IMR-90 (cell line): Measurements from ENCODE around the gene INSYN1. TPM values are rescaled to one million over a fixed set of nuclear protein-coding genes. Genes with fewer than 3 reads are reported as not detected.
A peak's percentile ranks its signal among the peaks of the same experiment; 100 is the strongest.

Experiments used
- ATAC-seq: fragments of 200-7000 bp; cut with Tn5 transposase; 2 replicates; pipeline ENCODE4 v1.9.1; 2020; ENCODE audit warnings: low read depth, mild to moderate bottlenecking, moderate library complexity
- BruUV-seq: library from RNA; stranded (reverse); fragments of 400-500 nt; replicated peaks from 2 replicates; lab custom pipeline; 2021; lab: Mats Ljungman, UMichigan
- CTCF ChIA-PET: fragments of 300-600 bp; formaldehyde crosslinking; extraction: SDS; loops from one replicate; lab custom pipeline; 2021; ENCODE audit warnings: antibody characterized with exemption; lab: Yijun Ruan, JAX
- POLR2A ChIA-PET: fragments of 300-600 bp; sonication (Branson Sonifier 250); formaldehyde crosslinking; loops from one replicate; lab custom pipeline; 2022; ENCODE audit warnings: antibody characterized with exemption; ENCODE audit not compliant: unreplicated experiment; lab: Charles Lee
- DNase-seq: peaks from one replicate; pipeline ENCODE4 v3.0.0; 2013
- H2AFZ ChIP-seq: replicated peaks from 2 replicates; pipeline ENCODE3; 2013; ENCODE audit warnings: low read length, mild to moderate bottlenecking; ENCODE audit not compliant: poor library complexity
- H2AK5ac ChIP-seq: 2 replicates; pipeline ENCODE4 v1.6.1; 2013; ENCODE audit warnings: low read depth, low read length, inconsistent platforms
- H2AK9ac ChIP-seq: replicated peaks from 2 replicates; pipeline ENCODE3; 2013; ENCODE audit warnings: mild to moderate bottlenecking, low read depth, low read length, moderate library complexity; ENCODE audit not compliant: poor library complexity
- H2BK120ac ChIP-seq: 2 replicates; pipeline ENCODE4 v1.6.1; 2013; ENCODE audit warnings: low read depth, low read length, inconsistent platforms
- H2BK15ac ChIP-seq: 3 replicates; pipeline ENCODE4 v1.6.1; 2013; ENCODE audit warnings: low read depth, low read length, inconsistent platforms
- H2BK20ac ChIP-seq: 2 replicates; pipeline ENCODE4 v1.6.1; 2013; ENCODE audit warnings: low read depth, mild to moderate bottlenecking, inconsistent platforms, low read length, moderate library complexity
- H2BK5ac ChIP-seq: 2 replicates; pipeline ENCODE4 v1.6.1; 2013; ENCODE audit warnings: mild to moderate bottlenecking, low read depth, low read length, inconsistent platforms; ENCODE audit not compliant: poor library complexity, severe bottlenecking
- H3K14ac ChIP-seq: replicated peaks from 2 replicates; pipeline ENCODE4 v1.6.1; 2013; ENCODE audit warnings: low read depth, low read length, inconsistent platforms
- H3K18ac ChIP-seq: 2 replicates; pipeline ENCODE4 v1.6.1; 2013; ENCODE audit warnings: low read depth, low read length, control low read depth
- H3K23ac ChIP-seq: 2 replicates; pipeline ENCODE4 v1.6.1; 2013; ENCODE audit warnings: low read depth, low read length, inconsistent platforms
- H3K27ac ChIP-seq: 2 replicates; pipeline ENCODE4 v1.5.1; 2013; ENCODE audit warnings: mild to moderate bottlenecking, control low read depth, low read length; ENCODE audit not compliant: insufficient read depth
- H3K27me3 ChIP-seq: 2 replicates; pipeline ENCODE4 v1.6.1; 2013; ENCODE audit warnings: low read length; ENCODE audit not compliant: control insufficient read depth, insufficient read depth
- H3K36me3 ChIP-seq: 2 replicates; pipeline ENCODE4 v1.6.1; 2013; ENCODE audit warnings: low read length, mixed read lengths; ENCODE audit not compliant: control insufficient read depth, insufficient read depth
- H3K4ac ChIP-seq: 2 replicates; pipeline ENCODE4 v1.6.1; 2013; ENCODE audit warnings: low read depth, low read length, inconsistent platforms
- H3K4me1 ChIP-seq: 2 replicates; pipeline ENCODE4 v1.6.1; 2013; ENCODE audit warnings: low read length, mixed read lengths; ENCODE audit not compliant: control insufficient read depth, insufficient read depth
- H3K4me2 ChIP-seq: 2 replicates; pipeline ENCODE4 v1.6.1; 2013; ENCODE audit warnings: low read depth, mild to moderate bottlenecking, control low read depth, low read length, moderate library complexity
- H3K4me3 ChIP-seq: 2 replicates; pipeline ENCODE4 v1.5.1; 2013; ENCODE audit warnings: low read depth, mild to moderate bottlenecking, control low read depth, low read length, moderate library complexity; ENCODE audit not compliant: insufficient read depth
- H3K56ac ChIP-seq: 2 replicates; pipeline ENCODE4 v1.6.1; 2013; ENCODE audit warnings: low read length, inconsistent platforms; ENCODE audit not compliant: insufficient read depth; ENCODE audit errors: extremely low read depth
- H3K79me1 ChIP-seq, 2 experiments: 2 replicates each; pipeline ENCODE4 v1.6.1; 2013; ENCODE audit warnings: low read length in 2 of 2, inconsistent platforms in 1 of 2, low read depth in 1 of 2
- H3K9ac ChIP-seq: 2 replicates; pipeline ENCODE4 v1.6.1; 2013; ENCODE audit warnings: low read depth, low read length, control low read depth
- H3K9me1 ChIP-seq: 2 replicates; pipeline ENCODE4 v1.6.1; 2013; ENCODE audit warnings: low read length, inconsistent platforms; ENCODE audit not compliant: insufficient read depth
- H3K9me3 ChIP-seq: 2 replicates; pipeline ENCODE4 v1.6.1; 2013; ENCODE audit warnings: low read length; ENCODE audit not compliant: control insufficient read depth, insufficient read depth
- H4K20me1 ChIP-seq: 2 replicates; pipeline ENCODE4 v1.6.1; 2013; ENCODE audit warnings: low read length, inconsistent platforms; ENCODE audit not compliant: insufficient read depth
- H4K5ac ChIP-seq: 2 replicates; pipeline ENCODE4 v1.6.1; 2013; ENCODE audit warnings: mild to moderate bottlenecking, low read depth, low read length, control low read depth
- H4K8ac ChIP-seq, 2 experiments: 2 replicates each; pipeline ENCODE4 v1.6.1; 2013; ENCODE audit warnings: low read depth in 2 of 2, low read length in 2 of 2, control low read depth in 1 of 2, inconsistent platforms in 1 of 2
- H4K91ac ChIP-seq: 2 replicates; pipeline ENCODE4 v1.6.1; 2013; ENCODE audit warnings: low read depth, low read length, inconsistent platforms; ENCODE audit not compliant: insufficient read depth
- BHLHE40 ChIP-seq: fragments of 150-350 bp; IDR thresholded peaks from 2 replicates; pipeline ENCODE4 v1.6.1; 2016; ENCODE audit warnings: mild to moderate bottlenecking, low read depth, low read length
- CEBPB ChIP-seq: IDR thresholded peaks from 2 replicates; pipeline ENCODE4 v1.6.1; 2012; ENCODE audit warnings: low read depth, low read length, improper control_type of control experiment
- CHD1 ChIP-seq: IDR thresholded peaks from 2 replicates; pipeline ENCODE4 v1.6.1; 2012; ENCODE audit warnings: low read depth, low read length, improper control_type of control experiment
- FOS ChIP-seq: fragments of 150-350 bp; IDR thresholded peaks from 2 replicates; pipeline ENCODE4 v1.6.1; 2016; ENCODE audit warnings: low read depth, low read length
- MAFK ChIP-seq: IDR thresholded peaks from 2 replicates; pipeline ENCODE4 v1.6.1; 2012; ENCODE audit warnings: low read depth, low read length, improper control_type of control experiment
- NFE2L2 ChIP-seq: fragments of 150-350 bp; IDR thresholded peaks from 2 replicates; pipeline ENCODE4 v1.6.1; 2016; ENCODE audit warnings: low read depth, mild to moderate bottlenecking, low read length
- POLR2A ChIP-seq: IDR thresholded peaks from 2 replicates; pipeline ENCODE4 v1.6.1; 2012; ENCODE audit warnings: mild to moderate bottlenecking, low read depth, low read length
- RAD21 ChIP-seq: IDR thresholded peaks from 2 replicates; pipeline ENCODE4 v1.6.1; 2012; ENCODE audit warnings: low read length, improper control_type of control experiment
- RCOR1 ChIP-seq: IDR thresholded peaks from 2 replicates; pipeline ENCODE4 v1.6.1; 2012; ENCODE audit warnings: mild to moderate bottlenecking, low read length, improper control_type of control experiment; ENCODE audit not compliant: insufficient replicate concordance
- SMC3 ChIP-seq: fragments of 150-350 bp; IDR thresholded peaks from 2 replicates; pipeline ENCODE4 v1.6.1; 2016; ENCODE audit warnings: low read depth, mild to moderate bottlenecking, antibody characterized with exemption, low read length, moderate library complexity
- WGBS, 2 experiments: methylation state at CpG; one replicate each; pipeline versions ENCODE4 v1.1.5 to v1.1.7; 2013; ENCODE audit warnings: missing lambda C conversion rate in 2 of 2; ENCODE audit not compliant: insufficient read length in 1 of 2; ENCODE audit errors: extremely low coverage in 2 of 2; 5-methylcytosine and 5-hydroxymethylcytosine counted together
- dilution Hi-C: fragments of 300-500 bp; cut with HindIII; formaldehyde crosslinking; loops from one replicate; pipeline ENCODE4 v1.14.3; 2018; ENCODE audit warnings: low sequenced_read_pairs; ENCODE audit not compliant: unreplicated experiment
- in situ Hi-C: fragments of 300-500 bp; cut with MboI; formaldehyde crosslinking; loops from 3 replicates; pipeline ENCODE4 v1.14.3; 2019; ENCODE audit warnings: low sequenced_read_pairs, inconsistent platforms, mixed read lengths
- intact Hi-C: fragments of 100-400 bp; cut with micrococcal nuclease; formaldehyde crosslinking; loops from 2 replicates; pipeline ENCODE4 v1.10.0; 2022
- polyA plus RNA-seq, 3 experiments: library from polyadenylated mRNA; depleted of rRNA; stranded (reverse); fragments of >200 nt; gene quantifications; 2 replicates each; pipeline ENCODE4 v1.2.3, GENCODE V29; 2012; ENCODE audit warnings: low replicate concordance in 1 of 3
- total RNA-seq: library from RNA; depleted of rRNA; stranded (reverse); fragments of >200 nt; gene quantifications from 2 replicates; pipeline ENCODE4 v1.2.3, GENCODE V29; 2012
- TF ChIP-seq, protein P1 (sequence below): conservative IDR thresholded peaks from 2 replicates; pipeline ENCODE4 v1.5.1; 2012; ENCODE audit warnings: mild to moderate bottlenecking, low read depth, low read length, improper control_type of control experiment
- TF ChIP-seq, protein P2 (sequence below): fragments of 150-350 bp; IDR thresholded peaks from 2 replicates; pipeline ENCODE4 v1.6.1; 2016; ENCODE audit warnings: low read depth, mild to moderate bottlenecking, low read length, moderate library complexity, borderline replicate concordance
- TF ChIP-seq, protein P3 (sequence below): fragments of 150-350 bp; IDR thresholded peaks from 2 replicates; pipeline ENCODE4 v1.6.1; 2017; ENCODE audit warnings: mild to moderate bottlenecking, antibody characterized with exemption, low read length, low read depth

The INSYN1 gene
- total and polyA plus RNA-seq, 2 of the 4 experiments (the other 2 are of a cell fraction) = 0.18 to 0.34 TPM

DNA sequence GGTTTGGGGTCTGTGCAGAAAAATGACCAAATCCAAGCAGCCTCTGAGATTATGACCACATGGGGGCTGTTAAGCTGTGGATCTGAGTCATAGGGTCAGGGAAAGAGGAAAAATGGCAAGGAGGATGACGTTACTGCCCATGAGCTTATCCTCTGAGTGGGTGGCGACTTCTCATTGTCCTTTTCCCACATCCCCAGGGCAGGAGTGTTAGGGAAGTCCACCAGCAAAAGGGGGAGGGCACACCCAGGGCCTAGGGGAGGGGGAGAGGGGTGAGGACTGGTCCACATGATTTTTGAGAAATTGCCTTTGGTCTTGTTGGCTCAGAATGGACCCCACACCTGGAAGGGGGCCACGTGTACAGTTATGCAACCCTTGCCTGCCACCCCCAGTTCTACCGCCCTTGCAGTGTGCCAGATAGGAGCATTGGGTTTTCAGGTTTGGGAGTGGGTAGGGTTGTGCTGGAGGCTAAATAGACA is 66.3 kb downstream of the INSYN1 start (continued):
- TF ChIP-seq RAD21 = no peak

DNA sequence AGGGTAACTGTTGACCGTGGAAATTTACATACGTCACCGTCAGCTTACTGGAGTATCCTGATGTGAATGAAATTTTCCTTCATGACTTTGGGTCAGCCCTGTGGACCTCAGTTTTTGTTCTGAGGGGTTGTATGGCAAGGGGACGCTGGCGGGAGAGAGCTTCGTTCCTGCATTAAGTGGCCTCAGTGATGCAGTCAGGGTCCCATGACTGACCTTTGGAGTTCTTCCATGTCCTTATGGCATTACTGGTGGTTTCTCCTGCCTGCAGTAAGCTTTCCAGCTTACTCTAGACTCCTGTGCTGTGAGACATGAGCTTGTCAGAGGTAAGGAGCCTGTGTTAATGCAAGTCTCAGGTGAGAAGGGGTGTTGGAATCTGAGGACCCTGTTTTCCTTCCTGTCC is 67.2 kb downstream of the INSYN1 start:
- DNase-seq (no peak), ATAC-seq (no peak)
- Histone ChIP-seq H4K91ac (peak overlapping the region; percentile 45), H3K79me1 (peaks cover 8 to 62% of the 10 kb centered on the region in 2 experiments), H3K4me2 (peak overlapping the region; percentile 94), H3K23ac (peak overlapping the region; percentile 93), H2BK15ac (0 out of 3 replicates have a peak overlapping the region, but pooled peaks have one; percentile 2), H3K27me3 (no peaks in the 10 kb centered on the region), H3K36me3 (no peaks in the 10 kb centered on the region), H3K9me3 (no peaks in the 10 kb centered on the region), H4K20me1 (peaks cover 50% of the 10 kb centered on the region), H4K5ac (no peak overlapping the region), H3K4ac (peak overlapping the region; percentile 89; the same call in 1 of the 2 replicates), H3K56ac (0 out of 2 replicates have a peak overlapping the region, but pooled peaks have one; percentile 32), H3K14ac (peak overlapping the region; percentile 88), H3K18ac (no peak overlapping the region), H2AFZ (no peak overlapping the region), H2BK20ac (no peak overlapping the region), H3K4me3 (peak overlapping the region; percentile 98; the same call in 1 of the 2 replicates), H3K4me1 (peaks cover 37% of the 10 kb centered on the region), H4K8ac (0 out of 4 replicates have a peak overlapping the region, but pooled peaks of 1 of the 2 experiments have one; percentile 56), H2BK120ac (peak overlapping the region; percentile 5; the same call in 1 of the 2 replicates), H3K9ac (peak overlapping the region; percentile 90), H2AK9ac (peak overlapping the region; percentile 63), H3K9me1 (peaks cover 47% of the 10 kb centered on the region), H2AK5ac (peak overlapping the region; percentile 46), H2BK5ac (peak overlapping the region; percentile 11), H3K27ac (peak overlapping the region; percentile 35; the same call in 1 of the 2 replicates)
- no TSS peak for BruUV-seq
- intact Hi-C loops = no loop called here
- in situ Hi-C loops = no loop called here
- CTCF ChIA-PET = interaction anchor here (0.8 to 3.0 kb wide), 3 partner anchors 8 to 50 kb away, joined by 4 to 10 read pairs (median 8); no protein-coding TSS in a partner anchor
- 42% methylated on average over 2 of the region's 6 CpGs; no CpG with 5 or more reads in 1 of the 2 experiments for WGBS, 2 experiments
- dilution Hi-C loops = no loop called here
- POLR2A ChIA-PET = interaction anchor here (0.6 kb wide), 1 partner anchor 224 kb away, joined by 3 read pairs; no protein-coding TSS in a partner anchor
- TF ChIP-seq POLR2A (no peak), MAFK (no peak), CEBPB (no peak), BHLHE40 (no peak), SMC3 (no peak), RCOR1 (no peak), FOS (no peak), NFE2L2 (no peak), CHD1 (no peak)
- TF ChIP-seq, protein P1, sequence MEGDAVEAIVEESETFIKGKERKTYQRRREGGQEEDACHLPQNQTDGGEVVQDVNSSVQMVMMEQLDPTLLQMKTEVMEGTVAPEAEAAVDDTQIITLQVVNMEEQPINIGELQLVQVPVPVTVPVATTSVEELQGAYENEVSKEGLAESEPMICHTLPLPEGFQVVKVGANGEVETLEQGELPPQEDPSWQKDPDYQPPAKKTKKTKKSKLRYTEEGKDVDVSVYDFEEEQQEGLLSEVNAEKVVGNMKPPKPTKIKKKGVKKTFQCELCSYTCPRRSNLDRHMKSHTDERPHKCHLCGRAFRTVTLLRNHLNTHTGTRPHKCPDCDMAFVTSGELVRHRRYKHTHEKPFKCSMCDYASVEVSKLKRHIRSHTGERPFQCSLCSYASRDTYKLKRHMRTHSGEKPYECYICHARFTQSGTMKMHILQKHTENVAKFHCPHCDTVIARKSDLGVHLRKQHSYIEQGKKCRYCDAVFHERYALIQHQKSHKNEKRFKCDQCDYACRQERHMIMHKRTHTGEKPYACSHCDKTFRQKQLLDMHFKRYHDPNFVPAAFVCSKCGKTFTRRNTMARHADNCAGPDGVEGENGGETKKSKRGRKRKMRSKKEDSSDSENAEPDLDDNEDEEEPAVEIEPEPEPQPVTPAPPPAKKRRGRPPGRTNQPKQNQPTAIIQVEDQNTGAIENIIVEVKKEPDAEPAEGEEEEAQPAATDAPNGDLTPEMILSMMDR = no peak
- TF ChIP-seq, protein P2, sequence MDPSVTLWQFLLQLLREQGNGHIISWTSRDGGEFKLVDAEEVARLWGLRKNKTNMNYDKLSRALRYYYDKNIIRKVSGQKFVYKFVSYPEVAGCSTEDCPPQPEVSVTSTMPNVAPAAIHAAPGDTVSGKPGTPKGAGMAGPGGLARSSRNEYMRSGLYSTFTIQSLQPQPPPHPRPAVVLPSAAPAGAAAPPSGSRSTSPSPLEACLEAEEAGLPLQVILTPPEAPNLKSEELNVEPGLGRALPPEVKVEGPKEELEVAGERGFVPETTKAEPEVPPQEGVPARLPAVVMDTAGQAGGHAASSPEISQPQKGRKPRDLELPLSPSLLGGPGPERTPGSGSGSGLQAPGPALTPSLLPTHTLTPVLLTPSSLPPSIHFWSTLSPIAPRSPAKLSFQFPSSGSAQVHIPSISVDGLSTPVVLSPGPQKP = no peak
- TF ChIP-seq, protein P3, sequence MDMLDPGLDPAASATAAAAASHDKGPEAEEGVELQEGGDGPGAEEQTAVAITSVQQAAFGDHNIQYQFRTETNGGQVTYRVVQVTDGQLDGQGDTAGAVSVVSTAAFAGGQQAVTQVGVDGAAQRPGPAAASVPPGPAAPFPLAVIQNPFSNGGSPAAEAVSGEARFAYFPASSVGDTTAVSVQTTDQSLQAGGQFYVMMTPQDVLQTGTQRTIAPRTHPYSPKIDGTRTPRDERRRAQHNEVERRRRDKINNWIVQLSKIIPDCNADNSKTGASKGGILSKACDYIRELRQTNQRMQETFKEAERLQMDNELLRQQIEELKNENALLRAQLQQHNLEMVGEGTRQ = no peak
